HG02840 (cell line): ENCODE data around the gene TNNI3K.

Experiments used
- ATAC-seq: cut with Tn5 transposase; IDR thresholded peaks from one replicate; pipeline ENCODE4 v1.9.1; 2021; ENCODE audit warnings: mild to moderate bottlenecking, moderate library complexity, moderate number of reproducible peaks; ENCODE audit not compliant: unreplicated experiment, low FRiP score

Gene TNNI3K

GRCh38 chr1:74380252-74380651 is 145.1 kb downstream of the TNNI3K start:
- ATAC-seq: no peak

- no peak for ATAC-seq
These were observed 153.7 kb downstream of the TNNI3K start for GRCh38 chr1:74388855-74389254.

GRCh38 chr1:74392186-74392585 is 157.0 kb downstream of the TNNI3K start:
- no peak for ATAC-seq

GRCh38 chr1:74392840-74393239 is 157.7 kb downstream of the TNNI3K start:
- ATAC-seq: no peak

- no peak for ATAC-seq
These were observed 160.4 kb downstream of the TNNI3K start for GRCh38 chr1:74395571-74395970.

GRCh38 chr1:74396462-74396861 is 161.3 kb downstream of the TNNI3K start:
- no peak for ATAC-seq

- ATAC-seq: no peak
These were observed 161.7 kb downstream of the TNNI3K start for GRCh38 chr1:74396933-74397332.

- ATAC-seq: no peak
These were observed 164.1 kb downstream of the TNNI3K start for GRCh38 chr1:74399249-74399648.

GRCh38 chr1:74402873-74403272 is 167.7 kb downstream of the TNNI3K start:
- no peak for ATAC-seq

GRCh38 chr1:74403606-74404005 is 168.4 kb downstream of the TNNI3K start:
- ATAC-seq: no peak

- no peak for ATAC-seq
These were observed 171.6 kb downstream of the TNNI3K start for GRCh38 chr1:74406759-74407158.

GRCh38 chr1:74407902-74408301 is 172.7 kb downstream of the TNNI3K start:
- no peak for ATAC-seq

- ATAC-seq: no peak
These were observed 177.1 kb downstream of the TNNI3K start for GRCh38 chr1:74412244-74412643.

GRCh38 chr1:74415935-74416334 is 180.7 kb downstream of the TNNI3K start:
- ATAC-seq: no peak

GRCh38 chr1:74419611-74420010 is 184.4 kb downstream of the TNNI3K start:
- ATAC-seq: no peak

- no peak for ATAC-seq
These were observed 185.3 kb downstream of the TNNI3K start for GRCh38 chr1:74420467-74420866.

- no peak for ATAC-seq
These were observed 187.5 kb downstream of the TNNI3K start for GRCh38 chr1:74422421-74423292.

GRCh38 chr1:74423471-74423870 is 188.3 kb downstream of the TNNI3K start:
- no peak for ATAC-seq

- no peak for ATAC-seq
These were observed 190.5 kb downstream of the TNNI3K start for GRCh38 chr1:74425676-74426075.

GRCh38 chr1:74426208-74426937 is 191.2 kb downstream of the TNNI3K start:
- ATAC-seq: no peak

GRCh38 chr1:74427681-74428080 is 192.5 kb downstream of the TNNI3K start:
- ATAC-seq: no peak

GRCh38 chr1:74429580-74429979 is 194.4 kb downstream of the TNNI3K start:
- ATAC-seq: no peak
